ENCODE data around the gene CHST11.
"Not testable (repeated sequence)": the region's sequence is repeated elsewhere in the genome, so short reads cannot be mapped to it uniquely, and the experiment has no call there.

CHST11 gene

DNA sequence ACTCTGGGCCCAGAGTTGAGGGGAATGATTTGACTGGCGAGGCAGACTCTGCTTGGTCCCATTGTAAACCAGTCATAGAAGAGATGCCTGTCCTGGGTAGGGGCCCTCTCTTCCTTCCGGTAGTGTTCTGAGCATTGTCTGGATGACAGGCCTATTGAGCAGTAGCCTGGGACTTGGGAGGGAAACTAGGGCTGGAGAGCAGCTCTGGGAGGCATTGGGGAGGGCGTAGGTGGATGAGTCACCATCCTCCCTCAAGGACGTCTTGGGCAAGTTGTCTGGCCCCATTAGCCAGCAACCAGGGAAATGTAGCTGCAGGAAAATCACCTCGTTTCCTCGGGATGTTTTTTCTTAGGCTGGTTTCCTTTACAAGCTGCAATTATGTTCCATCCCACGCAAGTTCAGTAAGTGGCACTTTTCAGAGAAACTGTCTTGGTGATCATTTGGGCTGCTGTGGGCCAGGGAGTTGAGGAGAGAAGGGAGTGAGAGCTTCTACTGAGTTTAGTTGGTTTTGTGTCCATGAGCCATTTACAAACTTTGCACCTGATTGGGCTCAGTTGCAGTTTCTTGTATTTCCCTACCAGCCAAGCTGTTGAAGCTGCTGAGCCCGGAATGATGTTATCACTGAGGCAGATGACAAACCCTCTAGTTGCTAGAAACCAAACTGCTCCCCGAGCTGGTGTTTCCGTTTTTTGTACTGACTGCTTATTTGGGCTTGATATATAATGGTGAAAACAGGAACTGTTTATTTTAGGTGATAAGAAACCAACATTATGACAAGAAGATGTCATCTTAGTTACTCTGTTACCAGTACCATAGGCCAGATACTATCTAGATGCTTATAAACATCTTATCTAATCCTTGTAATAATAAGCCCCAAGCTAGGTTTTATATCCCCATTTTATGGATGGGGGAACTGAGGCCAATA, 147.6 kb downstream of the CHST11 start:
- peak; percentile 74 for DNase-seq (ENCODE audit: low spot score)

DNA sequence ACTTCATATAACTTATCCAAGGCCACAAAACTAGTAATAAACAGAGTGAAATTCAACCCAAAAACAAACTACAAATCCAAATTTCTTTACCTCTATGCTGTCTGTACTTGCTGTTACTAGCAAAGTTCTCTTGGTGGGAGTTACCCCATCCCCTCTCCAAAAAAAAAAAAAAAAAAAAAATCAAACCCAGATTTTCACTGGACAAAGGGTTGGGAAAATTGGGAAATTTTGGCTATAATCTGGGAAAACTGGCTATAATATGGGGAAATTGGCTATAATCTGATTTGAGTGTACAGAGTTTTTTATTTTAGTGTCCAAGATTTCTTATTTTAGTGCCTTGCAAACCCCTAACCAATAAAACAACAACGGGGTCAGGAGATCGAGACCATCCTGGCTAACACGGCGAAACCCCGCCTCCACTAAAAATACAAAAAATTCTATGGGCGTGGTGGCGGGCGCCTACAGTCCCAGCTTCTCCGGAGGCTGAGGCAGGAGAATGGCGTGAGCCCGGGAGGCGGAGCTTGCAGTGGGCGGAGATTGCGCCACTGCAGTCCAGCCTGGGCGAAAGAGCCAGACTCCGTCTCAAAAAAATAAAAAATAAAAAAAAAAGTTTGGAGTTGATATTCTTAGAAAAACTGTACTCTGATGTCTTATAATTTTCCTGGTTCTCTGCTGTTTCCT, 148.4 kb downstream of the CHST11 start:
- DNase-seq (ENCODE audit: low spot score), result no peak

DNA sequence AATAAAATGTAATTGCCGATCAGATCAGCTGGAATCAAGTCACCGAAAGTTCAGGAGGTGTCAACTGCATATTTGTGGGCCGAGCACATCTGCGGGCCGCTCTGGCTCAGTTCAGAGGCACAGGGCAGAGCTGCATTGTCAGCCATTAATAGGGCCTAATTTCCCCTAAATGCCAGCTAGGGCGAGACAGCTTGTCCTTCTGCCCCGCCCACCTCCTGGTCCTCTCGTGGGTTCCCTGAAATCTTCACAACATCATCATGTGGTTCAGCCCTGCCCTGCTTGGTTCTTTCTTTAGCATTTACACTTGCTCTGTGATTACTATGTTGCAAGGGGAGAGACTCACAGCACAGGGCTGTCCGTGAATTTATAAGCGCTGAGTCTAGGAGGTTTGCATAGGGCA, 148.9 kb downstream of the CHST11 start:
- no peak for DNase-seq (ENCODE audit: low spot score)

DNA sequence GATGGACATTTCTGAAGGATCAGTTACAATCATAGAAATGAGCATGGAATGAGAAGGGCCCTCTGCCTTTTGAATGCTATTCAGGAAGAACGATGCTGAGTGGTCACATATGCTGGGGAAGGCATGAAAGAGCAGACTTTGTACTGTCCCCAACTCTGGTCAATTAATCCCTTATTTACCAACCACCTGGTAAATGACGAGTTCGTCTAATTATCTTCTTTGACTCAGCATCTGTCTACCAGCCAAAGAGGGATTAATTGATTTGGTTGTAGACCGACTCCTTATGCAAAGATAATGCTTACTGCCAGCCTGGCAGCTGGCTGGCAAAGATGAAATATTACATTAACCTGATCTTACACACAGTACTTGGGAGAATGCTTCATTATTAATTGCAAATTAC, 152.2 kb downstream of the CHST11 start:
- DNase-seq (ENCODE audit: low spot score), result no peak

- DNase-seq (ENCODE audit: low spot score), result no peak
Observed at GRCh38 chr12:104609445-104609844, 152.7 kb downstream of the CHST11 start.

DNA sequence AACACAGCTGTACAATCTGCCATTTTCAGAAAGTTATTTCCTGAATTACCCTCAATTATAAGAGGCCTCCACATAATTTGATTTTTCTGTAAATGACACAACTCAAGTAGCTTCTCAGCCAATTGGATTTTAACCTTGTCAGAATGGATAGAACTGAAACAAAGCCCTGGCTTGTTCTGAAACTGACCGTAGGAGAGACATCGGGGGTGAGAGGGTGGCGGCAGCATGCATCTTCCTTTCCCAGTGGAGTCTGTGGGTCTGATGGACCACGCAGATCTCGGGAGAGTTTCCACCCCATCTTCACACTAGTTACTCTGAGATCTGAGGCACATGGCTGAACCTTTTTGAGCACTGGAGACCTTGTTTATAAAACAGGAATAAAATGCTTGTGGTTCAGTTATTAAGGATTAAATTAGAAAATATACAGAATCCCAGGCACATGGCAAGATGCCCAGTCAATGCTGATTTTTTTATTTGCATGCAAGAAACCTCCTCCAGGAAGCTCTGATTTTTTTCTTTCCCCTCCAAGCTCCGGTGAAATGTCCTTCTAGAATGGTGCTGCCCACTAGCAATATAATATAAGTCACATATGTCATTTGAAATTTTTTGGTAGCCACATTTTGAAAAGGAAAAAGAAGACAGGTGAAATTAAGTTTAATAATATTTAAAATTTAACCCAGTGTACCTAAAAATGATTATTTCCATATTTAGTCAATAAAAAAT, 153.9 kb downstream of the CHST11 start:
- no peak for DNase-seq (ENCODE audit: low spot score)

- DNase-seq (ENCODE audit: low spot score), result no peak
Observed at GRCh38 chr12:104611671-104612070, 154.9 kb downstream of the CHST11 start.

- DNase-seq (ENCODE audit: low spot score), result not testable (repeated sequence)
Observed at GRCh38 chr12:104613372-104613771, 156.6 kb downstream of the CHST11 start.

DNA sequence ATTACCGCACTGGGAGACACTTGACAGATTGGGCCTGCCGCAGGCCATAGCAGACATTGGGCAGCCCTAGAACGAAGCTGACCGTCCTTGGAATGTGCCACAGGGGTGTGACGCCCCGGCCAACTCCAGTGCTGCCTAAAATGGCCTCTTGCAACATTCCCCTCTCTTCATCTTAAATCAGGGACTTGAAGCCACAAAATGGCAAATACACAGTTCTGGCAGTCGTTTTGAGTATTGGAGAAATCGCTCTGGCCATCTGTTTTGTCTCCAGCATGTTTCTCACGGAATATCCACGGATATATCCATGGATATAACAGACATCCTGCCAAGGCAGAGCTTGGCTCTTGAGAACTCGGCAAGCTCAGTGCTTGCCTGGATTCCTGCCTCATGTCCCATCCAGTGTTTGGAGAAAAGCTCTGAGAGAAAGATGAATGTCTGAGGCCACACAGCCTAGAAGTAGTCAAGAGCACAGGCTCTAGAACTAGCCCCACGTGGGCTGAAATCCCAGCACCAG, 158.4 kb downstream of the CHST11 start:
- no peak for DNase-seq (ENCODE audit: low spot score)

DNA sequence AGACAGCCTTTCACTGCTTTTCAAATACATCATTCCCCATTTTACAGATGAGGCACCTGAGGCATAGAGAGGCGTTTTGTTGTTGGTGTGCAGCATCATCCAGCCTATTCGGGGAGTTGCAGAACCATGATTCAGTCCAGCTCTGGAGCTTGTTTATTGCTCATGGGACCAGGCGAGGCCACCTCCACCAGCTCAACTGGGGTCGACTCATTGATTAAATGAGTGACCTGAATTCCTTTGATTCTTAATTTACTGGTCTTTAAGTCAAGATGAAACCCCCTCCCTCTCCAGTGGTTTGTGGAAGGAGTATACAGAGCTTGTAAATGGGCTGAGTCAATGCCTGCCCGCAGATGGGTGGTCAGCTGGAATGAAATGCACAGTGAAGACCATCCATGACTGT, 161.9 kb downstream of the CHST11 start:
- DNase-seq (ENCODE audit: low spot score), result no peak

- DNase-seq (ENCODE audit: low spot score), result no peak
Observed at GRCh38 chr12:104619305-104619704, 162.6 kb downstream of the CHST11 start.

DNA sequence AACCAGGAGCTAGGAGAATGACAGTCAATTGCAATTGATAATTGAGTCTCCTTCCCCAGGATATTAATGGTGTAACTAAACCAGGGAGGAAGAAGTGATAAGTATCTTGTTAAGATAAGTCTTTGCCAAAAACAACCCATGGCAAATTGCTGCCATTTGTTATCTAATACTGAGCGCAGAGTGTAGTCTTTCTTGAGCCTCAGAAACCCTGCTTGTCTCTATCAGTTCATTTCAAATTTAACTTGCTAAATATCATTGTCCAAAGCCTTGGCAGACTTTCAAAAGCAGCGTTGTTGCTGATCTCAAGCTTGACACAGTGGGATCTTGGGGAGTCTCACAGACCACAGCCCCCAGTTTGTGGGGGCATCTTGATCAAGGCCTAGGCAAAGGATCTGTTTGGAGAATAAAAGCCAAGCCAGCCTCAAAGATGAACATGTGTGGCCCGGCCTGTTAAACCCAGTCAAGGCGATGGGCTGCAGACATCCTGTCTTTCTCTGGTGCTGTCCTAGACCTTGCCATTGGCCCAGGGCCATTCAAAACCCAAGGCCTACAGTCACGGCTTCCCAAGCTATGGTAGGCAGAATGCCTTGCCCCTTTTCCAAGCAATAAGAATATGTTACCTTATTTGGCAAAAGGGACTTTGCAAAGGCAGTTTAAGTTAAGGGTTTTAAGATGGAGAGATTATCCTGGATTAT, 164.2 kb downstream of the CHST11 start:
- no peak for DNase-seq (ENCODE audit: low spot score)

DNA sequence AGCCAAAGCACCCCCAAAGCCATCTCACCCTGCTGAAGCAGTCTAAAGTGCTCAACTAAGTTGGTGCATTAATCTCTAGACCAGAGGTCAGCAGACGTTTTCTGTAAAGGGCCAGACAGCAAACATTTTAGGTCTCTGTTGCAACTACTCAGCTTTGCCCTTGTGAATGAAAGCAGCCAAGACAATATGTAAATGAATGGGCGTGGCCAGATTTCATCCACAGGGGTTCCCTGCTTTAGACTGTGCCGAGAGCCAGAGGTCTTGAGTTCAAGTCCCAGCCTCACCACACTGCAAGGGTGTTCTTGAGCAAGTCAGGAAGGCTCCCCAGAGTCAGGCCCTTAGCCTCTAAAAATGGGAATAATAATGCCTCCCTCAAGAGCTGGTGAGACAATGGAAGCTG, 166.2 kb downstream of the CHST11 start:
- no peak for DNase-seq (ENCODE audit: low spot score)

DNA sequence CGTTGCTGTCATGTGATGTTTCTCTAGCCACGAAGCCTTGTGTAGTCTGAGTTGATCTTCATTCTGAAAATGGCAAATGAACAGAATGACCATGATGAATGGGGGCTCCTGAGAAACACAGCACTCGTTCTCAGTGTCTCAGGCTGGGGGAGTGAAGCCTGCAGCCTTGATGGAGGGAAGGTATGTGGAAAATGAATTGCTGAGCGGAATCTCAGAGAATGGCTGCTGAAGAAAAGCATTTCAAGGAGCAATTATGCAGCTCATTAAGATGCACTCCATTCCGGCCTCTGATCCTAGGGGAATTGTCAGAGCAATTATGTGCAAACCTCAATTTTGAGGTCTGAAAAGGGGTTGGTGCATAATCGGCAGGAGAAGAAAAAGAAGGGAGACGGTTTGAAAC, 167.1 kb downstream of the CHST11 start:
- DNase-seq (ENCODE audit: low spot score), result no peak

GRCh38 chr12:104624529-104624928, 167.8 kb downstream of the CHST11 start:
- DNase-seq (ENCODE audit: low spot score), result no peak

GRCh38 chr12:104626069-104626837, 169.5 kb downstream of the CHST11 start:
- DNase-seq (ENCODE audit: low spot score), result no peak

GRCh38 chr12:104627231-104627989, 170.7 kb downstream of the CHST11 start:
- no peak for DNase-seq (ENCODE audit: low spot score)

DNA sequence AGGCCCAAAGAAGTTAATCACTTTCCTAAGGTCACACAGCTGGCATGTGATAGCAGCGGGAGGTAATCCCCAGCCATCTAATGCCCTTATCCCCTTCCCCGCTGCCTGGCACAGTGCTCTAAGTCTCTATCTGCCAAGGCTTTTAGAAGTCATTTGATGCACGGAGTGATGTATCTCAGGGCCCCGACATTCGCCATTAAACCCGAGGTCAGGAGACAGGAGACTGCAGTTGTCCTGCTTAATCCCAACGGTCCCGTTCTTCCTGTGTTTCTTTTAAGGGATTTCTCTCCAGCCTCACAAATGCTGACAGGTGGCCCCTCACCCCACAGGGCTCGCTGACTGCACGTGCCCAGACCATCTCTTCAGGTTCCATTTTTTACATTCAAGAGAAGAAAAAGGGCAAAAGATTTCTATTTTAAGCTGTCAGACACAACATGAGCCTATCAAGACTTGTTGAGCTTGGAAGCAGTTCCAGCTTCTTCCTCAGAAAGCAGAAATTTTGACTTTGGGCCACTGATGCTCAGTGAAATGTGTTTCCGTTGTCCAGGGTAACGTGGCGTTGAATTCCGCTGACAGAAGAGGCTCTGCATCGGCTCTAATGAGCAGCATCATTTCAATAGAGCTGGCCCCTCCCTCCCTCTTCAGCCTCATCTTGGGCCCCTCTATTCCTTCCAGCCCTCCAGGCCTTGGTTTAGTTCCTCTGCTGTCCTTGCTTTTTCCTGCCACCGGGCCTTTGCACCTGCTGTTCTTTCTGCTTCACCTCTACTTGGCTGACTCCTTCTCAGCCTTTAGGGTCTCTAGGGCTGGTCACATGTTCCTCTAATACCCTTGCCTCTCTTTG, 171.5 kb downstream of the CHST11 start:
- no peak for DNase-seq (ENCODE audit: low spot score)

GRCh38 chr12:104628831-104629135, 172.0 kb downstream of the CHST11 start:
- no peak for DNase-seq (ENCODE audit: low spot score)

GRCh38 chr12:104630230-104630670, 173.5 kb downstream of the CHST11 start:
- no peak for DNase-seq (ENCODE audit: low spot score)

Data from SW480 (cell line).